GM12801 (cell line): ENCODE results near the gene IFNA6.

Source experiments
- TF ChIP-seq, protein P1 (sequence below): IDR thresholded peaks from one replicate; pipeline ENCODE4 v1.5.1; 2011; ENCODE audit warnings: control low read depth; ENCODE audit not compliant: insufficient read length; ENCODE audit errors: extremely low read depth

The IFNA6 gene

GRCh38 chr9:21334701-21335632, 15.7 kb downstream of the IFNA6 start, which contains the start of gene KLHL9:
TSS of gene KLHL9 (minus strand) at chr9:21335404. CDS start at chr9:21334859, 545 bp downstream.
- TF ChIP-seq, protein P1, sequence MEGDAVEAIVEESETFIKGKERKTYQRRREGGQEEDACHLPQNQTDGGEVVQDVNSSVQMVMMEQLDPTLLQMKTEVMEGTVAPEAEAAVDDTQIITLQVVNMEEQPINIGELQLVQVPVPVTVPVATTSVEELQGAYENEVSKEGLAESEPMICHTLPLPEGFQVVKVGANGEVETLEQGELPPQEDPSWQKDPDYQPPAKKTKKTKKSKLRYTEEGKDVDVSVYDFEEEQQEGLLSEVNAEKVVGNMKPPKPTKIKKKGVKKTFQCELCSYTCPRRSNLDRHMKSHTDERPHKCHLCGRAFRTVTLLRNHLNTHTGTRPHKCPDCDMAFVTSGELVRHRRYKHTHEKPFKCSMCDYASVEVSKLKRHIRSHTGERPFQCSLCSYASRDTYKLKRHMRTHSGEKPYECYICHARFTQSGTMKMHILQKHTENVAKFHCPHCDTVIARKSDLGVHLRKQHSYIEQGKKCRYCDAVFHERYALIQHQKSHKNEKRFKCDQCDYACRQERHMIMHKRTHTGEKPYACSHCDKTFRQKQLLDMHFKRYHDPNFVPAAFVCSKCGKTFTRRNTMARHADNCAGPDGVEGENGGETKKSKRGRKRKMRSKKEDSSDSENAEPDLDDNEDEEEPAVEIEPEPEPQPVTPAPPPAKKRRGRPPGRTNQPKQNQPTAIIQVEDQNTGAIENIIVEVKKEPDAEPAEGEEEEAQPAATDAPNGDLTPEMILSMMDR: no peak

DNA sequence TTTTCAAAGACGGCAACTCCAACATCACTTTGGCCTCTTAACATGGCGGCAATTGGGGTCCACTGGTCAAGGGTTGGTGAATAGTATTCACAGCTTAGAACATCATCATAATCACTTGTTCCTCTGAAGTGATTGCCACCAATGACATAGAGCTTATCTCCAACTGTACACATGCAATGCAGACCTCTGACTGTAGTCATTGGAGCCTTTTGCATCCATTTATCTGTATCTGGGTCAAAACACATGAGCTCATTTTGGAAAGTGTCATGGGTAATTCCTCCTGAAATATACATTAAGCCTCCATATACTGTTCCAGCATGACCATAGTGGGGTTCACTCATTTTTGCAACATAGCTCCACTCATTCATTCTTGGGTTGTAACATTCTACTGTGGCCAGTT, 17.5 kb downstream of the IFNA6 start:
- TF ChIP-seq, protein P1: no peak

DNA sequence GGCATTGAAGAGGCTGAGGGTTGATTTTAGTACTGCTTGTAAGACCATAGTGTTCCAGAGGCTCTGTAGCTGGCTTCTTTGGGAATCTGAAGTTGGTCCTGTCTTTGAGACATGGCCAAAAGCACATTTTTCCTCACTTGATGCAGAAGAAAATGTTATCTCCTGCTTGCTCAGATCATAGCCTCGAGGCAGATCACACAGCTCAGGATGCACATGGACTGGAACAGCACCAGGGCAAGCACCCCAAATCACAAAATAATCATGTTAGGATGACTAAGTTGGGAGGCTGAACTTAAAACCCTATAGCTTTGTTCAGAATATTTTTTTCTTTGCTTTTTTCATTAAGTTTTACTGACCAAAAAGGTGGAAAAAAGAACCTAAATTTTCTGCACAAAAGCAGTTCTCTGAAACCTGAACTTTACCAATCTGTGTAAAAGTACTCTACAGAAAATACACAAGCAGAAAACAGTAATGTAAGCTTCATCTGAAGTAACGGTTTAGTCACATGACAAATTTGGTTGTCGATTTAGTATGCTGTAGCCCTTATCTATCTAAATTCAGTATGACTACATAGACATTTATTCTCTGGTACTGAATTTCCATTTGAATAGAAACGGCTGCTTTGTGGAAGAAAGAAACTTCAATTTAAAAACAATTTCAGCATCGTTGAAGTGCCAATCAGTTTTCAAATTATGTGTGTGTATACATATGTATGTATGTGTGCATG, 18.8 kb downstream of the IFNA6 start:
- TF ChIP-seq, protein P1: no peak

DNA sequence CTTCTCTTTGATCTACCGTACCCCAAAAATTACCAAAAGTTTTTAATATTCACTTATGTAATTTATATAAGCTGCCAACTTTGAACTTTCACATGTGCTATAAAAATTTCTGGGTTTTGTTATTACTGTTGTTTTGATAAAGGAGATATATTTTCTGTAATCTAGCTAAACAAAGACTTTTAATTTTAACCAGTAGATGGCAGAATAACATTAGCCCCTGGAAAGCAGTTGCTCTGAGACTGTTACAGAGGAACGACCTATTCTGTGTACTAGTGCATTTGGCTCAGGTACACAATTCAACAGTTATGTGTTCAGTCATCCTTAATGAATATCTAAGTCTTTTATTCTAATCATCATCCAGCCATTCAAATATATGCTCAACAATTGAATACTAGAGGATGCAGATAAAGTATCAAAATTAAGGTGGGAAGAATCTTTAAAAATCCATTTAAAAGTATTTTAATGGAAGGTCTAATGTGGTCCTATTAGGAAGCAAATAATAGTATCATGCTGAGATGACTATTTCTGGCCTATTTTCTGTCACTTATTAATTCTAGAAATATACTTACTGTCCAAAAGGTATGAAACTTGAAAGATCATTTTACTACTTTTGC, 24.1 kb downstream of the IFNA6 start:
- TF ChIP-seq, protein P1: no peak

DNA sequence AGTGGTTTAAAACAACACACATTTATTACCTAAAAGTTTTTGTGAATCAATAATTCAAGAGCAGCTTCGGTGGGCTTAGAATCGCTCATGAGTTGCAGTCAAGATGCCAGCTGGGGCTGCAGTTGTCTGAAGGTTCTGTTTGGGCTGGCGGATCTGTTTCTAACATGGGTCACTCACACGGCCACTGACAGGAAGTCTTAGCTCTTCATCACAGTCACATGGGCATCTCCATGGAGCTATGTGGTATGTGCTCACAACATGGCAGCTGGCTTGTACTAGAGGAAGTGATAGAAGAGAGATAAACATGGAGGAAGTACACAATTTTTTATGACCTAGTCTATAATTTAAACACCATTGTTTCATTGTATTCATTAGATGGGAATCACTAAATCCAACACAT, 26.6 kb downstream of the IFNA6 start:
- TF ChIP-seq, protein P1: no peak

DNA sequence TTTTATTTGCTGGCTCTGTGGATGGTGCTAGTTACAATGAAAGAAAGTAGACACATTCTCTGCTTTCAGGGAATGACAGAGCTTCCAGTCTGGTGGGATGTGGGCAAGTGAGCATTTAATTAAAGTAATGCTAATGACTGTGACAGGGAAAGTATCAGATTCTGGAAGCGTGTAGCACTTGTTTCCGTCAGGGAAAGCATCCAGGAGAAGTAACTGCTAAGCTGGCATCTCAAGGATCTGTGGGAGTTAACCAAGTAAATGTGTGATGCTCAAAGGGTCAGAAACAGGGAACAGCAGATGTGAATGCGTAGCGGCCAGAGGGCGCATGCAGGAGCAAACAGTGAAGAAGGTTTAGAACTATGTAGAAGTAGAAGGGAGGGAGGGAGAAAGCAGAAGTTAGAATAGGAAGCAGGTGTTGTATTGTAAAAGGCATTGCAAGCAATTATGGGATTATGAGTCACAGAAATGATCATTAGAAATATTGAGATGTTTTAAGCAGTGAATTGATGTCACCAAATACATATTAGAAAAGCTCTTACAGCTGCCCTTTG, 27.7 kb downstream of the IFNA6 start:
- TF ChIP-seq, protein P1: no peak

- TF ChIP-seq, protein P1: no peak
Observed at GRCh38 chr9:21320465-21320864, 30.2 kb downstream of the IFNA6 start.
